ENCODE results near the gene PRR36. TPM values are rescaled to one million over a fixed set of nuclear protein-coding genes. Genes with fewer than 3 reads are reported as not detected.

PRR36 gene
- total RNA-seq, 1 experiment from 2014 or later, result not detected

- no peak for DNase-seq (ENCODE audit: low read depth)
- in situ Hi-C loops (cut with HindIII; ENCODE audit: low pct_unique_long_range_greater_than_20kb, low sequenced_read_pairs), result no loop called here
These were observed 8.9 kb upstream of the PRR36 start for GRCh38 chr19:7883105-7883504.

- DNase-seq (ENCODE audit: low read depth), result no peak
- in situ Hi-C loops (cut with HindIII; ENCODE audit: low pct_unique_long_range_greater_than_20kb, low sequenced_read_pairs), result no loop called here
These were observed 7.7 kb upstream of the PRR36 start for GRCh38 chr19:7881910-7882309.

GRCh38 chr19:7879836-7880235 lies 5.6 kb upstream of the PRR36 start:
- in situ Hi-C loops (cut with HindIII; ENCODE audit: low pct_unique_long_range_greater_than_20kb, low sequenced_read_pairs), result no loop called here
- no peak for DNase-seq (ENCODE audit: low read depth)

- in situ Hi-C loops (cut with HindIII; ENCODE audit: low pct_unique_long_range_greater_than_20kb, low sequenced_read_pairs), result no loop called here
- no peak for DNase-seq (ENCODE audit: low read depth)
These were observed 5.1 kb upstream of the PRR36 start for GRCh38 chr19:7879111-7879807.

- in situ Hi-C loops (cut with HindIII; ENCODE audit: low pct_unique_long_range_greater_than_20kb, low sequenced_read_pairs), result no loop called here
- DNase-seq (ENCODE audit: low read depth), result no peak
These were observed 3.2 kb upstream of the PRR36 start for GRCh38 chr19:7877249-7877836.

- in situ Hi-C loops (cut with HindIII; ENCODE audit: low pct_unique_long_range_greater_than_20kb, low sequenced_read_pairs), result no loop called here
- DNase-seq (ENCODE audit: low read depth), result no peak
These were observed 695 bp upstream of the PRR36 start for GRCh38 chr19:7874897-7875273.

- DNase-seq (ENCODE audit: low read depth), result no peak
- in situ Hi-C loops (cut with HindIII; ENCODE audit: low pct_unique_long_range_greater_than_20kb, low sequenced_read_pairs), result no loop called here
These were observed 700 bp downstream of the PRR36 start for GRCh38 chr19:7873304-7874075.

GRCh38 chr19:7872306-7873204 lies 1.6 kb downstream of the PRR36 start:
- in situ Hi-C loops (cut with HindIII; ENCODE audit: low pct_unique_long_range_greater_than_20kb, low sequenced_read_pairs), result no loop called here
- DNase-seq (ENCODE audit: low read depth), result no peak

- DNase-seq (ENCODE audit: low read depth), result peak; percentile 92
- in situ Hi-C loops (cut with HindIII; ENCODE audit: low pct_unique_long_range_greater_than_20kb, low sequenced_read_pairs), result no loop called here
These were observed 2.5 kb downstream of the PRR36 start for GRCh38 chr19:7871437-7872305.

GRCh38 chr19:7870571-7871436 lies 3.4 kb downstream of the PRR36 start:
- DNase-seq (ENCODE audit: low read depth), result peak; percentile 98
- in situ Hi-C loops (cut with HindIII; ENCODE audit: low pct_unique_long_range_greater_than_20kb, low sequenced_read_pairs), result no loop called here

GRCh38 chr19:7869910-7870511 lies 4.2 kb downstream of the PRR36 start:
- in situ Hi-C loops (cut with HindIII; ENCODE audit: low pct_unique_long_range_greater_than_20kb, low sequenced_read_pairs), result no loop called here
- peak; percentile 95 for DNase-seq (ENCODE audit: low read depth)

GRCh38 chr19:7869453-7869909 lies 4.7 kb downstream of the PRR36 start:
- peak; percentile 77 for DNase-seq (ENCODE audit: low read depth)
- in situ Hi-C loops (cut with HindIII; ENCODE audit: low pct_unique_long_range_greater_than_20kb, low sequenced_read_pairs), result no loop called here

GRCh38 chr19:7868671-7869452 lies 5.3 kb downstream of the PRR36 start:
- in situ Hi-C loops (cut with HindIII; ENCODE audit: low pct_unique_long_range_greater_than_20kb, low sequenced_read_pairs), result no loop called here

GRCh38 chr19:7868326-7868670 lies 5.9 kb downstream of the PRR36 start:
- in situ Hi-C loops (cut with HindIII; ENCODE audit: low pct_unique_long_range_greater_than_20kb, low sequenced_read_pairs), result no loop called here
- no peak for DNase-seq (ENCODE audit: low read depth)

More at GRCh38 chr19:7868671-7869452, 5.3 kb downstream of the PRR36 start:
- DNase-seq (ENCODE audit: low read depth), result peak; percentile 87

- DNase-seq (ENCODE audit: low read depth), result no peak
- in situ Hi-C loops (cut with HindIII; ENCODE audit: low pct_unique_long_range_greater_than_20kb, low sequenced_read_pairs), result no loop called here
These were observed 6.9 kb downstream of the PRR36 start for GRCh38 chr19:7867092-7867844.

Data from Caki2 (cell line).